HG03175 (cell line): ENCODE results near the gene TEAD1.

Experiments used
- ATAC-seq: cut with Tn5 transposase; IDR thresholded peaks from one replicate; pipeline ENCODE4 v1.9.1; 2021; ENCODE audit warnings: mild to moderate bottlenecking, moderate library complexity; ENCODE audit not compliant: unreplicated experiment

Gene TEAD1

DNA sequence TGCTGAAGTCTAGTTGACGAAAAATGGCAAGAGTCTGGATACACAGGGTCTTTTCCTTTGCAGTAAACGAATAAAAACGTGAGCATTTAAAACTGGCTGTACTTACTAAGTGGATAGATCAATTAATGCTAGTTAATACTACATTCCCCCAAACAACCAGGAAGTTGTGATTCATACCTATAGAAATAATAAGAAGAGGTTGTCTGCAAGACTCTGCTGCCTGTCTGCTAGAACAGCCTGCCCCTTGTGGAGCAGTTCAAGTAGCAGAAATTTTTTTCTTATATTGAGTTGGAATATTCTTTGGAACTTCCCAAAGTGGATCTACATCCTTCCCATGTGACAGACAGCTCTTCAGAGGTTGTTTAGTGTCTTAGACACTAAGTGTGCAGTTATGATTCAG, 86.8 kb downstream of the TEAD1 start:
- ATAC-seq: no peak

DNA sequence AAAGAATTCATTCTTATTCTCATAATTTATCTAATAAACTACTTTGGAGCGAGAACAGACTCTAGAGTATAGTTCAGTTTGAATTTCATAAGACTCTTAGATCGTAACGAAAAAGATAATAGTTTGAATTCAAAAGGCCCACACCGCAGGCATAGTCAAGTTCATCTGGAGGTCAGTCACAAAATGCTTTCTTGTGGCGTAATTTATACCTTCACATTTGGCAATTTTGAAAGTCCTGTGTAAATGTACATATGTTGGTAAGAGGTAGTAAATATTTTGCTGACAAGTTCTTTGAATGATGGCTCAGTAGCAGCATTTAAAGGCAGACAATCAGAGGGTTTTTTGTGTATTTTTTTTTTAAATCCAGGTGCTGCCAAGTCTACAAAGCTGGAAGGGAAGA, 88.1 kb downstream of the TEAD1 start:
- no peak for ATAC-seq

DNA sequence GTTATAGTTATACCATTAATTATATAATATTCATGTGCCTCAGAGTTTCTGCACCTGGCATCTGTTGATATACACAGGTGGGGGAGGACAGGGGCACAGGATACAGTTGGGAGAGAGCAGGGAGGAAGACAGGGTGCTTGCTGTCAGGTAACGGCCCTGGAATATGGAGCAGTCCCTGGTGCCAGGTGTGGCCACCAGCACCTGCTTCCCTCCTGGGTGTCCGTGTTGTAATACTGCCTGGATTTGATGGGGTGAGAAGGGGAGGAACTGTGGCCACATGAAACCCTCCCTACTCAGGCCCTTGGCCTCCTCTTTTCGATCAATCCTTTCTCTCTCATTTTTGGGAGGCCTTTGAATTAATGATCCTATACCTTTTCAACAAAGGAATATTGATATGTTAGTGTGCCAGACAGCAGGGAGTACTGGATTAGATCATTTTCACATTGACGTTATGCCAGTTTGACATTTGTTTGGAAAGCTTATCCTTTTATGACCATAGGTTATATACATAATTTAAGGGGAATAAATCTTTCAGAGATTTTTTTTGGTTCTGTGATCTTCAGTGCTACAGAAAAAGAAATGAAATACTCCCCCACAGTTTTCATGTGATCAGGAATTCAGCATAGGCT, 88.6 kb downstream of the TEAD1 start:
- no peak for ATAC-seq

DNA sequence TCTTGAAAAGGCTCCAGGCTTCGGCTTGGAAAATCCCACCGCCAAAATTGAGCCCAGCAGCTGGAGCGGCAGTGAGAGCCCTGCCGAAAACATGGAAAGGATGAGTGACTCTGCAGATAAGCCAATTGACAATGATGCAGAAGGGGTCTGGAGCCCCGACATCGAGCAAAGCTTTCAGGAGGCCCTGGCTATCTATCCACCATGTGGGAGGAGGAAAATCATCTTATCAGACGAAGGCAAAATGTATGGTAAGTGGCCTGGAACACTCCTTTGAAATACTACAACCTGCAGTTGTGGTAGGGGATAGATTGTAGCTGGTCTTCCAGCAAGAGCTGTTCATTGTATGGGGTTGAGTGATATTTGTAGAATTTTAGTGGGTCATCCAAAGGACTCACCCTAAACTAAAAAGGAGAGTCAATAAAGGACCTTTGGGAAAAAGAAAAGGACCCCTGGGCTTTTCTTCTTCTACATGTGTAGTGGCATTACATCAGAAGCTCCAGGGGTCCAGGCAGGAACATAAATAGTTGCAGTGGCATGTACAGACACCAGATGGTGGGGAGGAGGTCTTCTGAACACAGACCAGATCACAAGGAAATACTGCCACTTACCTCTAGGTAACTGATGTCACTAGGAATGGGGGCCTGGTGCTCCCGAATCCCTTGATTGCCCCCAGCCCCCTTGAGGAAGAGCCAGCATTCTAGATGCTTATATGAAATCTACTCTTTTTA, 90.1 kb downstream of the TEAD1 start:
- no peak for ATAC-seq

DNA sequence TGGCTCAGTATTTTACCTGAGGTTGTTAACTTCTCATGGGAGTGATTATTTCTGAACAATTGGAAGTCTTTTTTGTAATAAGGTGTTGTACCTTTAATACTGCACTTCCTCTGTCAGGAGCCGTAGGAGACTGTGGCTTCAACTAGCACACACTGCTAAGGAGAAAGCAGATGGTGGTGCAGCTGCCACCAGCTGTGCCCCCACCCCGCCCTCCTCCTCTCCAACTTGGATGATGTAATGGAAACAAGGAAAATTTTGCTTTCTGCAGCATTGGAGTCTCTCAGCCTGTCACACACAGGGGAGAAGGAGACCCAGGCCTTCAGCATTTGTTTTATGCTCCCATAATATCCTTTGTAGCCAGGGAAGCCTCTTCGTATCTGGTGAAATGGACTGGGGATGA, 91.2 kb downstream of the TEAD1 start:
- ATAC-seq: no peak

DNA sequence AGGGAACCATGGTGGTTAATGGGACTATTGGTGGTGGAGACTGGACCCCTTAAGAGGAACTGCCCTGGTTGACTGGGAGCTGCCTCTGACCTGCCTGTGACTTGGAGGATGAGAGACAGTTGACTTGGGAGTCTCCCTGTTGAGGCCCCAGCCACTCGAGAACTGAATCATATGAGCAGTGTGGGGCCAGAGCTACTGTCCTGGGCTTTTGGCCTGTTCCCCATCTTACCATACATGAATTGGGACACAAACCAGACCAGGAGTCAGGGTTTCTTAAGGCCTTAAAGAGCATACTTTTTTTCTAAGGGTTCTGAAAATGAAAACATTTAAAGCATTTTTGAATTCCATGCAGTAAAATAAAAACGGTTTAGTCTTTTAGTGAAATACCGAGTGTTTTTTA, 92.8 kb downstream of the TEAD1 start:
- ATAC-seq: no peak

DNA sequence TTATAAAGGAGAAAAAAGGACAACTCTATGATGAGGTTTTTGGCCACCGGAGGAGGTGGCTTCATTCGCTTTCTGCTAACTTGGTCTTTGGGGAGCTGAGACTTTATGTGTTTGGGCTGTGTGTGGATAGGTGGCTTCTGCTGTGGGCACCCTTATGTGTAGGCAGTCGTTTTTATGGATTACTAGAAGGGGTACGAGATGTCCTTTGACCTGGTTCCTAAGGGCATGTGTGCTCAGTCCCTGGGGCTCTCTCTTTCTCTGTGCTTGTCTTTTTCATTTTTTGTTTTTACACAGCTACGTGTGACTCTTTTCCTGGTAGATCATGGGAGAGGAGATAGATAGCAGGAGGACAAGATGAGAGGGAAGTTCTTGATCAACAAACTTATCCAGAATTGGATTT, 93.4 kb downstream of the TEAD1 start:
- ATAC-seq: no peak

DNA sequence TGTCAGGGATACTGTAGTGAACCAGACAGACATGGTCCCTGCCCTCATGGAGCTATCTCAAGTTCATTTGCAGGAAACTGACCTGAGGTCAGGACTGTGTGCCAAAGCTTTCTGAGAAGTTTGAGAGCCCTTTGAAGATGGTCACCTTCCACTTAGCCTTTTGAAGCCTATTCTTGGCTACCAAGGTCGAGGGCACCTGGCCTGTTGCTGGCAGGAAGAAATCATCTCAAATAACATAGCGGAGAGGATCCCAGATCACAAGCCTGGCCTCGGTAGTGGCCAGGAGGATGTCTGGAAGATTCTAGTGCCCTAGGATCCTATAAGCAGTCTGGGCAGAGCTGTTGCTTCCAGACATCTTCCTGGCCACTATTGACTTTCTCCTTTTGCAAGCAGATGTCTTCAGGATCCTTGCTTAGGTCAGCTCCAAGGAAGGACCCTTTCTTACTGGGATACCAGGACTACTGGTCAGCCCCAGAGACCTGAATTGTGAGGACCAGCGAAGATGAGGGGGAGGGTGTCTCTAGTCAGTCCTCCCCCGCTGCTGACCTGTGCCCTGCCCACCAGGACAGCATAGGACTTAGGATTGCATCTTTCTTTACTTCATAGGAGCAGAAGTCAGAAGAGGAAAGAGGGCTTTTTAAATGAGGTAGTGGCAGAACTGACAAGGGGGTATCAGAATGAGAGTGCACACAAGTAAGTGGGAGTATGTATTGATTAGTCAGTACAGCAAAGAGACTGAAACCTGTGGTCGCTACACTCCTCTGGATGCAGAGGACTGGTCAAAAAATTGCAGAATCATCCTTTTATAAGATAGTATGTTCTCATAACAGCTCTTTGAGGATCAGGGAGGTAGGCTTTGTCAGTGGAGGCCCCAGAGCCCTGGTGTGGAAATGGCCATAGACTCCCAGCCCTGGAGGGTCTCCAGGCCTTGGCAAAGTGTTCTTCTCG, 94.8 kb downstream of the TEAD1 start:
- ATAC-seq: no peak

DNA sequence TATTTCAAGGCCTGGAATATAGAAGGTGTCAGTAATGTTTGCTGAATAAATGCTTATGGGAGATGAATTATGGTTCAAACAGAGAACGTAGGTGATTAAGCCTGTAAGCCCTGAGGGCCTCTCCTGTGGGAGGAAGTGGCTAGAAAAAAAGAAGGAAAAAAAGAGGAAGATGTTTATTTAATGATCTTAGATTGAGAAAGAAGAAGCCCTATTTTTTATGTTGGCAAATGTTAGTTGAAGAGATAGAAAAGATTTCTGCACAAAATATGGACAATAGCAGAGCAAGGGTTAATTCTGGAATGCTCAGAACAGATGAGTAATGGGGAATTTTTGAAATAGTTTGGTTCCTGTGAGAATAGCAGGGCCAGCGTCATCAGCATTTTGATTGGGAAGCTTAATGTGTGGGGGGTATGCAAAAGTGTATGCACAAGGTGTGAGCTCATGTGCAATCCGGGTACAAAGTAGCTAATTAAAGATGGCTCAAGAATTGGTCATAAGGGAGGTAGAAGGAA, 95.7 kb downstream of the TEAD1 start:
- no peak for ATAC-seq

DNA sequence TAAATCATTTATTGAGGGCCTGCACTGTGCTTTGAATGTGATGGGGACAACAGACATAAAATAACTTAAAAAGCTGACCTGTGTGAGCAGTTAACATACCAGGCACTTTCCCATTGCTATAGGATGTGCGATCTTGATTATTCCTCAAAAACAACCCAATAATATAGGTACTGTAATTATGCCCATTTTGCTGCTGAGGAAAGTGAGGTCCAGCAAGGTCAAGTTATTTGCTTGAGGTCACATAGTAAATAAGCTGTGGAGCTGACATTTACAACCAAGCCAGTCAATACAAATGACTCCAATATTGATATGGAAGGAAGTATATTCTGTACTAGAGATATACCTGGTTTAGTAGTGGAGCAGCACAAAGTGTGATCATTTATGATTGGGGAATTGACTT, 96.2 kb downstream of the TEAD1 start:
- ATAC-seq: no peak

DNA sequence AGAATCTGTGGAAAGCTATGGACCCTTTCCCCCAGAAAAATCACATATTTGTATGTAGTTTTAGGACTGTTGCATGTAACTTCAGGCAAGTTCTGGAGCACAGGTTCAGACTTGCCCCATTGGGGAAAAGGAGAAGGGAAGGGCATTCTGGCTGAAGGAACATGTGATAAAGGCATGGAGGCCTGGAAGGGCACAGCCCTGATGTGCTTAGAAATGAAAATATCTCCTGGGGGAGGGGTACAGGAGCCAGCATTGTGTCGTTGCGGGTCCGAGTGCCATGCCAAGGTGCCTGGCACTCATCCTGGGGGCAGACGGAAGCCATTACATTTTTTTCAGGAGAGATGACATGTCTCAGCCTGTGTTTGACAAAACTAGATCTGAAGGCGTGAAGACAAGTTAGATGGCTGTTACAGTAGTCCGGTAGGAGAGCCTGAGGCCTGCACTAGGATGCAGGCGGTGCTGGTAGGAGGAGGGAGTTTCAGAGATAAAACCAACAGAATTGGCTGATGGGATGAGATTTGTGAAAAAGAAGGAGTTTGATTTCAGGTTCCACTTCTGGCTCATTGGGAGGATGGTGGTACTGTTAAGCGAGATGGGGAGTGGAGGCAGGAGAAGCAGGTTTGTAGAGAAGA, 96.9 kb downstream of the TEAD1 start:
- no peak for ATAC-seq

DNA sequence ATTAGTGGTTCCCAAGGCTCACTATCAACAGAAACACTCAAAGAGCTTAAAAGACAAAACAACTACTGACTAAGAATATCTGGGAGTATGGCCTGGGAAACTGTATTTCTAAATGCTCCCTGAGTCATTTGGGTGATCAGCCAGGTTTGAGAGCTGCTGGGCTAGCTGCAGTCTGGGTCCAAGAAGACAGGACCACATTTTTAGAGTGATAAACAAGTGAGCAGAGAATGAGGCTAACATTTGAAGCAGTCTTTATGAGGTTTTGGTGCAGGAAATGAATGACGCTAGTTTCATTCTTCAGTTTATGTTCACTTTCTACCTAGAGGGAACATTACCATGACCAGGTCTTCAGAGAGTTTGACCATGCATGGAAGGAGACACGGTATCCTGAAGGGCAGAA, 97.7 kb downstream of the TEAD1 start:
- no peak for ATAC-seq

DNA sequence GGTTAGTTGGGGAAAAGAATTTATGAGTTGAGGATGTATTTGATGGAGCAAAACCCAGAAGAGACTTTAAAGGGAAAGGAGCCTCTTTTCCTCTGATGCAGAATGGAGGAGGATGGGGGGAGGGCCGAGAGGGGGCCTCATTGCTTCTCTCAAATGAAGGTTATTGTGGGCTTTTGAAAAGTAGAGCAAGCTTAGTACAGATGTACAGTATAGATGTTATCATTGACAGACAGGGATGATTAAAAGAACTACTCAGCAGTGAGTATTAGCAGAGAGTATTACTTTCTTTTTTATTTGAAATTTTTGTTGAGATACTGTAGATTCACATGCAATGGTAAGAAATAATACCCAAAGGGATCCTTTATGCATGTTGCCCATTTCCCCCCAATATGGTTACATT, 98.1 kb downstream of the TEAD1 start:
- ATAC-seq: no peak

DNA sequence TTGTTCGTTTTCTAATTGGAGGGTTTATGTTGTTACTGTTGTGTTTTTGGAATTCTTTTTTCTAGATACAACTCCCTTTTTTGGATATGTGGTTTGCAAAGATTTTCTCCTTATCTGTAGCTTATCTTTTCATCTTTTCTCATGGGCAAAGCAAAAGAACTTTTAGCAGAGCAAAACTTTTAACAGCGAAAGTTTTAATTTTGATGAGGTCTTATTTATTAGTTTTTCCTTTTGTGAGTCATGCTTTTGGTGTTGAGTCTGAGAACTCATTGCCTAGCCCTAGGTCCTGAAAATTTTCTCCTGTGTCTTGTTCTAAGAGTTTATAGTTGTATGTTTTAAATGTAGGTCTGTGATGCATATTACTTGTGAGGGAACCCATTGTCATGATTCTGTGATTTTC, 99.4 kb downstream of the TEAD1 start:
- ATAC-seq: no peak

DNA sequence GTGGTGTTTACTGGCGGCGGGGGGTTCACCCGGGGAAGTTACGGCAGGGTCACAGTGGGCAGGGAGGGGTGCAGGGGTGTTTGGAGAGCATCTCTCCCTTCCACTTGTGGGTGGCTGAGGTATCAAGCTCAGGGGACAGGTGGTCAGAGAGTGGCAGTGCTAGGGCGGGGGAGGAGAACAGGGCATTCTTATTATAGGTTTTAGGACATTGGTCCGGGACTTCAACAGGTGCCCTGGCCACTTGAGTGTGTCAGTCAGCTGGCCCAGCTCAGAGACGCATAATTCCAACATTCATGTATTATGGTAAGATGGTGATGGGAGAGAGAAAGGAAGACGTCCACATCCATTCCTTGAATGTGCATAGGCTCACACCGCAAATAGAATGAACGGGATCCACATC, 101.7 kb downstream of the TEAD1 start:
- ATAC-seq: no peak

DNA sequence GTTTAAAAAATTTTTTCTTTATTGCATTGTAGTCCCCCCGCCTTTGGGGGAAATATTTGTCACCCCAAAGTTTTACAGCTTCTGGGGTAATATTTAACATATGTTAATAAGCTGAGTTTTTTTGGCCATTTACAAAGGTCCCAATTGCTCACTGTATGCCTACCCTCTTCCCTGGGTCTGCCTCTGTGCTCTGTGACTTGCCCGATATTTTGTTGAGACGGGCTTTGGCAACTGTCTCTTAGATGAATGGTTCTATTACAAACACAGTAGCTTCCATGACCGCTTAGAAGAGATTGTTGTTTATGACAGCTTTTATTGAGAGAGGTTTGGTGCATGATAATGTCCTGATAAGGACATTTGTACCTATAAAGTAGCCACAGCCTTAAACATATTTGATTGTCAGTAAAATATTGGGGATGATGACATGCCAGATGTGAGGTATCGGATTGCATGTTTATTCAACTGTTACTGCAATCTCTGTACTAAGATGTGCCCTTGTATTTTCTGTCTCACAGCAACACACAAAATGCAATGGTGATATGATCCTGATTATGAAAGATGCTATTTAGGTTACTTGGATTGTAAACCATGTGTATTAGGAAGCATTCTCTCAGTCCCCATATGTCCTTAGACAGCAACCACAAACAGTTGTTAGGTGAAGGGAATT, 103.1 kb downstream of the TEAD1 start:
- no peak for ATAC-seq

DNA sequence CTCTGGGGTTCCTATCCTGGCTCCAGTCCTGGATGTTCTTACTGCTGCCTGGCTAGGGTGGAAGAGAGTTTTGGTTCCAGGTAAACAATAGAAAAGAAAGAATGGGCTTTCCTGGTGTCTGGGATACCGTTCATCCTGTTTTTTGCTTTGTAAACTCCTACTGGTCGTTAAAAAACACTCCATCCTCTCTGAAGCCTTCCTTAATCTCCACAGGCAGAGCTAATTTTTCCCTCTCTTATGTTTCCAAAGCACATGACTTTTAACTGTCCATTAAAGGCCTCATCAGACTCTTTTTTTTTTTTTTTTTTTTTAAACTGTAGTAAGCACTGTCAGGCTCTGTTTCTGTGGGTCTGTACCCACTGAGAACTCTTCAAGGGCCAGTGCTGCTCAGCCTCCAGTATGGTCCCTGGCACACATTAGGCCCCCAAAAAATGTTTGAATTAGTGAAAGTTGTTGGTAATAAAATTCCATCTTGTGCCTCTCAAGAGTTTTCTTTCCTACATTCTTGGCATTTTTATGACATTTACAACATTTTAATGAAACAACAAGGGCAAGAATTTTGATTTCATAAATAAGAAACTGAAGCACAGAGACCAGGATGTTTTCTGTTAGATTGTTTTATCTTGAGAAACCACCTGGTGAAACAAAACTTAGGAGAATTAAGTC, 104.2 kb downstream of the TEAD1 start:
- no peak for ATAC-seq

DNA sequence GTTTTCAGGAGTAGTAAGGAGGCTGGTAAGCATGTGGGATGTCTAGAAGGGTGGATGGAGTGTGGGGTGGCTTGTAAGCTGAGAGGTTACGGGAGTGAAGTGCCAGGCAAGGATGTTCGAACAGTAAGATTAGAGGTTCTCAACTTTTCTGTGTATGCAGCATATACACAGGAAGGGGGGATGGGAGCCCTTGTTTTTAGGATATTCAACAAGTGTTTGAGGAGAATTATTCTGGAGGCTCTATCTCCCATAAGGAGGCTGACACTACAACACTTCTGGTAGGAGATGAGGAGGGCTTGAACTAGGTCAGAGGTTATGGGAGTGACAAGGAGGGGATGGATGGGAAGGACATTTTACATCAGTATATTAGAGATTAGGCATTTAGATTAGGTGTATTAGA, 109.5 kb downstream of the TEAD1 start:
- ATAC-seq: no peak

DNA sequence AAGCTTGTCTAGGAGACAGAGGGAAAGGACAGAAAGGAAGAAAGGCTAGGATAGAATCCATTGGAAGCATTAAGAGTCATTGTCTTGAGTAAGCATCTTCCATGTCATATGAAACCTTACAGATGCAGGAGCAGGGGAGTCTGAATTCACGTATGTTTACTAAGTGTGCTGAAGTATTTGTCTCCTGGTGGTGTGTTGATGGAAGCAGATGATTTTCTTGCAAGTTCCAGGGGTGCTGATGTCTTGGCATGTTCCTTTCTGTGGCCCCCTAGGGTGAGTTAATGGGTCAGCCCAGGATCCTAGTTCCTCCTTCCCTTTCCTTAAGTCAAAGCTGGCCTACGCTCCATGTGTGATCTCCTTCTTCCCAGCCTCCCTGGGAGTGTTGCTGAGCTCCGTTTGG, 110.2 kb downstream of the TEAD1 start:
- ATAC-seq: no peak

DNA sequence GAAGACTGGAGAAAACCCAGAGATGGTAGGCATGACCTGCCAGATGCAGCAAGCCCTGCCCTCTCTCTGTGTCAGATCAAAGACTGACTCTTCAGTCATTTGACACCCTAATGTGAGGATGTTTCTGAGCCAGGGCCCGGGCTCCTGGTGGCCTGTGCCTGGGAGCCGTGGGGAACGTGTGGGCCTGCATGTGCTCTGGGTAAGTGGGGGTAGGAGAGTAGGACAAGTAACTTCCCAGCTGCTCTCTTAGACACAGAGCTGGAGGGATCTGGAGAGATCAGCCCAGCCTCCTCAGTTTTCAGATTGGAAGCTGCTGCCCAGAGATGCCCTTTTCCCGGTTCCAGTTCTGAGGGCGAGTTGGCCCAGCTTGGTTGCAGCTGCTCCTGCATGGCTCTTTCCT, 110.8 kb downstream of the TEAD1 start:
- ATAC-seq: no peak
